K562 (cell line): ENCODE measurements around the gene C2orf92. TPM values are rescaled to one million over a fixed set of nuclear protein-coding genes. Genes with fewer than 3 reads are reported as not detected.

Experiments used
- CBFA2T3 ChIP-seq: fragments of 450-650 bp; IDR thresholded peaks from 2 replicates; pipeline ENCODE4 v1.6.1; 2017
- ETV5 ChIP-seq: sonication (generic); formaldehyde crosslinking; IDR thresholded peaks from 2 replicates; pipeline ENCODE4 v1.4.0; 2020; ENCODE audit warnings: low read depth, mild to moderate bottlenecking, missing genetic modification reagents
- GTF2E2 ChIP-seq: fragments of 200-800 bp; sonication (Bioruptor generic); IDR thresholded peaks from 2 replicates; pipeline ENCODE4 v1.6.1; 2016; ENCODE audit warnings: missing genetic modification characterization, missing compliant biosample characterization
- JUND ChIP-seq, 2 experiments: IDR thresholded peaks; 2 replicates in 1 of 2; 3 replicates in 1 of 2; pipeline ENCODE4 v1.6.1; 2011; ENCODE audit warnings: borderline replicate concordance in 2 of 2, low read depth in 2 of 2, low read length in 2 of 2, improper control_type of control experiment in 1 of 2, missing biosample characterization in 1 of 2, missing genetic modification characterization in 1 of 2, missing genetic modification reagents in 1 of 2
- NR3C1 ChIP-seq: sonication (generic); formaldehyde crosslinking; IDR thresholded peaks from 2 replicates; pipeline ENCODE4 v1.8.1; 2022; ENCODE audit warnings: missing genetic modification reagents
- PTBP1 ChIP-seq: fragments of 200-400 bp; formaldehyde crosslinking; IDR thresholded peaks from 2 replicates; pipeline ENCODE4 v1.6.1; 2017; ENCODE audit warnings: low read depth, low read length
- RB1 ChIP-seq: fragments of 450-650 bp; IDR thresholded peaks from 2 replicates; pipeline ENCODE4 v1.6.1; 2017; ENCODE audit warnings: low read depth, mild to moderate bottlenecking
- RFX7 ChIP-seq: fragments of 250-450 bp; sonication (Bioruptor Pico); IDR thresholded peaks from 2 replicates; pipeline ENCODE4 v1.5.1; 2021; ENCODE audit warnings: mild to moderate bottlenecking
- SMAD4 ChIP-seq: fragments of 250-450 bp; sonication (Bioruptor Pico); conservative IDR thresholded peaks from 2 replicates; pipeline ENCODE4 v1.8.0; 2021; ENCODE audit warnings: inconsistent platforms, mild to moderate bottlenecking, moderate library complexity
- SMARCB1 ChIP-seq: IDR thresholded peaks from 2 replicates; pipeline ENCODE4 v1.6.1; 2011; ENCODE audit warnings: improper control_type of control experiment, low read depth; ENCODE audit not compliant: insufficient read length
- STAG1 ChIP-seq: sonication (generic); formaldehyde crosslinking; IDR thresholded peaks from 2 replicates; pipeline ENCODE4 v1.5.0; 2020; ENCODE audit warnings: missing genetic modification reagents, borderline replicate concordance
- TEAD4 ChIP-seq, 2 experiments: sonication (generic) in 1 of 2; formaldehyde crosslinking in 1 of 2; IDR thresholded peaks; 2 replicates each; pipeline versions ENCODE4 v1.6.1 to v1.8.0; 2012 to 2022; ENCODE audit warnings: borderline replicate concordance in 1 of 2, inconsistent platforms in 1 of 2, low read length in 1 of 2, mild to moderate bottlenecking in 1 of 2, missing genetic modification reagents in 1 of 2
- XRCC3 ChIP-seq: fragments of 450-650 bp; IDR thresholded peaks from 2 replicates; pipeline ENCODE4 v1.6.1; 2017; ENCODE audit warnings: mild to moderate bottlenecking, moderate library complexity
- ZNF263 ChIP-seq: sonication (generic); formaldehyde crosslinking; IDR thresholded peaks from 2 replicates; pipeline ENCODE4 v1.8.0; 2022; ENCODE audit warnings: mild to moderate bottlenecking, missing genetic modification reagents, borderline replicate concordance
- ZNF609 ChIP-seq: sonication (generic); formaldehyde crosslinking; IDR thresholded peaks from 2 replicates; pipeline ENCODE4 v1.8.1; 2023; ENCODE audit warnings: missing genetic modification reagents, mild to moderate bottlenecking, borderline replicate concordance
- ZNF696 ChIP-seq: fragments of 250-450 bp; sonication (Bioruptor Pico); conservative IDR thresholded peaks from 2 replicates; pipeline ENCODE4 v1.4.0; 2020; ENCODE audit warnings: mild to moderate bottlenecking, moderate library complexity
- polyA plus RNA-seq, 8 experiments: library from polyadenylated mRNA; depleted of rRNA in 4 of 8; stranded (reverse) in 5 of 8; unstranded in 3 of 8; fragments of >200 nt; fragmentation: Nextera tagmentation in 2 of 8; fragmentation: Illumina TruSeq in 1 of 8; extraction: Ambion mirVana in 2 of 8; extraction: Trizol in 1 of 8; gene quantifications; 2 replicates each; pipeline versions ENCODE4 v1.2.1 to v1.2.3, GENCODE V29; 2011 to 2014; ENCODE audit warnings: inconsistent platforms in 1 of 8, missing spikeins in 1 of 8
- total RNA-seq, 7 experiments: library from RNA; depleted of rRNA in 6 of 7; stranded (reverse); fragments of >200 nt in 6 of 7; fragmentation: Illumina TruSeq in 2 of 7; extraction: Trizol in 2 of 7; gene quantifications; 2 replicates each; pipeline versions ENCODE4 v1.2.1 to v1.2.3, GENCODE V29; 2011 to 2021; ENCODE audit warnings: low replicate concordance in 1 of 7
- TF ChIP-seq, protein P1 (sequence below), 2 experiments: IDR thresholded peaks; 2 replicates each; pipeline ENCODE4 v1.6.1; 2012; ENCODE audit warnings: improper control_type of control experiment in 2 of 2, low read depth in 2 of 2, low read length in 2 of 2, borderline replicate concordance in 1 of 2
- TF ChIP-seq, protein P2 (sequence below): sonication (generic); formaldehyde crosslinking; IDR thresholded peaks from 2 replicates; pipeline ENCODE4 v1.8.0; 2022; ENCODE audit warnings: mild to moderate bottlenecking, missing genetic modification reagents, borderline replicate concordance

The C2orf92 gene
- total and polyA plus RNA-seq, 9 of the 15 experiments (the other 6 are each of a cell fraction or from before 2014, with no cell fraction given) = 0.65 to 6.8 (median 3.6) TPM

DNA sequence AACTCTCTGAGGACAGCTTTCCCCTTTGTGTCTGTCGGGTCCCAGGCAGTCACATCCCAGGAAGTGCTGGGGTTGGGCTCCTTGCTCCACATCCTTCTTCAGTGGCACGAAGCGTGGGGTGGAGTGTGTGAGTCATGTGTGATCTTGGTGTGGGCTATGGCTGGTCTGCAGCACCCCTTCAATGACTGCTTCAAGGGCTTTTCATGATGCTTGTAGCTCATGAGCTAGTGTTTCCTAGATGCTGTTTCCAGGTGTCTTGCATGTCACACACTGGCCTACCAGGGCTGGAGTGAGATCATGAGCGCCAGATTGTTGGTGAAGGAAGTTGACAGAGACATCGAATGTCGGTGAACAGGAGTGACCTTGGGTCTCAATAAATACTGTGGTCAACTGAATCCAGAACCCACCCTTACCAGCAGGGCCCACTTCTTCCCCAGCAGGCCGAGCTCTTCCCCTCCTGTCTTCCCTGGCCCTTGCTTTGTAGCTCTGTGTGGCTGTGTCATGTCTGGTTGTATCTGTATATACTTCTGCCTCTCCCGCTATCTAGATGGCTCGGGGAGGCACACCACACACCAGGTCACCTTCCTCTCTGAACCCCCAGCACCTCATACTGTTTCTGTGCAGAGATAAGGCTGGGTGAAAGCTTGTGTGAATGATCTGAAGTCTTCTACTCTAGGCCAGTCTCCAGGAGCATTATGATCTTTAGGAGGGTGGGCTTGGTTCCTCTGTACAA, 3.8 kb downstream of the C2orf92 start (continued):
- no peak for TF ChIP-seq ZNF609 (CRISPR knock-in tag)
- no peak for TF ChIP-seq XRCC3
- TF ChIP-seq SMAD4 (CRISPR knock-in tag) = peak; percentile 42; the same call in 1 of the 2 replicates
- TF ChIP-seq, protein P1, sequence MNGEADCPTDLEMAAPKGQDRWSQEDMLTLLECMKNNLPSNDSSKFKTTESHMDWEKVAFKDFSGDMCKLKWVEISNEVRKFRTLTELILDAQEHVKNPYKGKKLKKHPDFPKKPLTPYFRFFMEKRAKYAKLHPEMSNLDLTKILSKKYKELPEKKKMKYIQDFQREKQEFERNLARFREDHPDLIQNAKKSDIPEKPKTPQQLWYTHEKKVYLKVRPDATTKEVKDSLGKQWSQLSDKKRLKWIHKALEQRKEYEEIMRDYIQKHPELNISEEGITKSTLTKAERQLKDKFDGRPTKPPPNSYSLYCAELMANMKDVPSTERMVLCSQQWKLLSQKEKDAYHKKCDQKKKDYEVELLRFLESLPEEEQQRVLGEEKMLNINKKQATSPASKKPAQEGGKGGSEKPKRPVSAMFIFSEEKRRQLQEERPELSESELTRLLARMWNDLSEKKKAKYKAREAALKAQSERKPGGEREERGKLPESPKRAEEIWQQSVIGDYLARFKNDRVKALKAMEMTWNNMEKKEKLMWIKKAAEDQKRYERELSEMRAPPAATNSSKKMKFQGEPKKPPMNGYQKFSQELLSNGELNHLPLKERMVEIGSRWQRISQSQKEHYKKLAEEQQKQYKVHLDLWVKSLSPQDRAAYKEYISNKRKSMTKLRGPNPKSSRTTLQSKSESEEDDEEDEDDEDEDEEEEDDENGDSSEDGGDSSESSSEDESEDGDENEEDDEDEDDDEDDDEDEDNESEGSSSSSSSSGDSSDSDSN (IDR thresholded peaks at IDR 0.05; ENCODE audit: borderline replicate concordance in 1 of 2, low read depth in 2 of 2, low read length in 2 of 2) = peak in 1 of 2 experiments; percentile 58; a peak in 1 of 4 replicates
- no peak for TF ChIP-seq NR3C1 (CRISPR knock-in tag)
- TF ChIP-seq PTBP1 = no peak
- no peak for TF ChIP-seq RFX7
- TF ChIP-seq TEAD4 (IDR thresholded peaks at IDR 0.05; ENCODE audit: low read length) = peak; percentile 65
- no peak for TF ChIP-seq TEAD4 (CRISPR knock-in tag; IDR thresholded peaks at IDR 0.05; ENCODE audit: borderline replicate concordance)
- TF ChIP-seq STAG1 (CRISPR knock-in tag) = no peak
- no peak for TF ChIP-seq ETV5 (CRISPR knock-in tag)
- TF ChIP-seq RB1 = no peak
- peak; percentile 61; the same call in 1 of the 2 replicates for TF ChIP-seq JUND (IDR thresholded peaks at IDR 0.05; ENCODE audit: borderline replicate concordance, low read depth, low read length)
- TF ChIP-seq JUND (tag; IDR thresholded peaks at IDR 0.05; ENCODE audit: borderline replicate concordance, low read depth, low read length) = no peak; the same call in 2 of the 3 replicates
- no peak for TF ChIP-seq ZNF696 (CRISPR knock-in tag)
- no peak for TF ChIP-seq SMARCB1
- no peak for TF ChIP-seq GTF2E2
- no peak for TF ChIP-seq ZNF263
- TF ChIP-seq CBFA2T3 = peak; percentile 82
- TF ChIP-seq, protein P2, sequence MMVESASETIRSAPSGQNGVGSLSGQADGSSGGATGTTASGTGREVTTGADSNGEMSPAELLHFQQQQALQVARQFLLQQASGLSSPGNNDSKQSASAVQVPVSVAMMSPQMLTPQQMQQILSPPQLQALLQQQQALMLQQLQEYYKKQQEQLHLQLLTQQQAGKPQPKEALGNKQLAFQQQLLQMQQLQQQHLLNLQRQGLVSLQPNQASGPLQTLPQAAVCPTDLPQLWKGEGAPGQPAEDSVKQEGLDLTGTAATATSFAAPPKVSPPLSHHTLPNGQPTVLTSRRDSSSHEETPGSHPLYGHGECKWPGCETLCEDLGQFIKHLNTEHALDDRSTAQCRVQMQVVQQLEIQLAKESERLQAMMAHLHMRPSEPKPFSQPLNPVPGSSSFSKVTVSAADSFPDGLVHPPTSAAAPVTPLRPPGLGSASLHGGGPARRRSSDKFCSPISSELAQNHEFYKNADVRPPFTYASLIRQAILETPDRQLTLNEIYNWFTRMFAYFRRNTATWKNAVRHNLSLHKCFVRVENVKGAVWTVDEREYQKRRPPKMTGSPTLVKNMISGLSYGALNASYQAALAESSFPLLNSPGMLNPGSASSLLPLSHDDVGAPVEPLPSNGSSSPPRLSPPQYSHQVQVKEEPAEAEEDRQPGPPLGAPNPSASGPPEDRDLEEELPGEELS (CRISPR knock-in tag) = no peak; the same call in 1 of the 2 replicates
